ENCODE data around the gene PRX.
A peak's percentile ranks its signal among the peaks of the same experiment; 100 is the strongest.

PRX gene

DNA sequence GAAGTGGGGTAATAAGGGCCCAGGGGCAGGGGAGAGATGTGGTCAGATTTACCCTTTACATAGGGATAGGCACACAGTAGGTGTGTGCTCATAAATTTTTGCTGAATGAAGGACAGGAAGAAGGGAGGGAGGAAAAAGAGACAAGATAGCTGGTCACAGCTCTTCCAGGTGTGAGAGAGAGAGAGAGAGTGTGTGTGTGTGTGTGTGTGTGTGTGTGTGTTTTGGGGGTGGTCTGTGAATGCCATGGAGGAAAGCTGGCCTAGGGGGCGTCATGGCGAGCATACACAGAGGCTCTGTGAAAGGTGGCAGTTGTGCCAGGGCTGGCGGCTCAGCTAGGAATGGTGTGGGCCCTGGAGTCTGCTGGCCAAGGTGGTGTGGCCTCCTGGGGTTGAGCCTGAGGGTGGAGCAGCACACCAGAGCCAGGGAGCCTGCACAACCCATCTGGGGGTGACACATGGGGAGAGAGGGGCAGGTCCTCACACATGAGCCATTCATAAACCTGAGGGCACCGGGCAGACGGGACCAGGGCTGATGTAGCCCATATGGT lies 6.0 kb upstream of the PRX start:
- H3K4me3 ChIP-seq (ENCODE audit: low read depth, low read length): no peak overlapping the region
- peak; percentile 29 for DNase-seq (ENCODE audit: low read depth)
- TF ChIP-seq, protein P1, sequence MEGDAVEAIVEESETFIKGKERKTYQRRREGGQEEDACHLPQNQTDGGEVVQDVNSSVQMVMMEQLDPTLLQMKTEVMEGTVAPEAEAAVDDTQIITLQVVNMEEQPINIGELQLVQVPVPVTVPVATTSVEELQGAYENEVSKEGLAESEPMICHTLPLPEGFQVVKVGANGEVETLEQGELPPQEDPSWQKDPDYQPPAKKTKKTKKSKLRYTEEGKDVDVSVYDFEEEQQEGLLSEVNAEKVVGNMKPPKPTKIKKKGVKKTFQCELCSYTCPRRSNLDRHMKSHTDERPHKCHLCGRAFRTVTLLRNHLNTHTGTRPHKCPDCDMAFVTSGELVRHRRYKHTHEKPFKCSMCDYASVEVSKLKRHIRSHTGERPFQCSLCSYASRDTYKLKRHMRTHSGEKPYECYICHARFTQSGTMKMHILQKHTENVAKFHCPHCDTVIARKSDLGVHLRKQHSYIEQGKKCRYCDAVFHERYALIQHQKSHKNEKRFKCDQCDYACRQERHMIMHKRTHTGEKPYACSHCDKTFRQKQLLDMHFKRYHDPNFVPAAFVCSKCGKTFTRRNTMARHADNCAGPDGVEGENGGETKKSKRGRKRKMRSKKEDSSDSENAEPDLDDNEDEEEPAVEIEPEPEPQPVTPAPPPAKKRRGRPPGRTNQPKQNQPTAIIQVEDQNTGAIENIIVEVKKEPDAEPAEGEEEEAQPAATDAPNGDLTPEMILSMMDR (IDR thresholded peaks at IDR 0.05; ENCODE audit: insufficient read depth, low read depth, low read length, missing control alignments): no peak

- TF ChIP-seq, protein P1 (IDR thresholded peaks at IDR 0.05; ENCODE audit: insufficient read depth, low read depth, low read length, missing control alignments): no peak
- no peak for DNase-seq (ENCODE audit: low read depth)
- no peak overlapping the region for H3K4me3 ChIP-seq (ENCODE audit: low read depth, low read length)
Measured at GRCh38 chr19:40418040-40418439, 4.9 kb upstream of the PRX start.

DNA sequence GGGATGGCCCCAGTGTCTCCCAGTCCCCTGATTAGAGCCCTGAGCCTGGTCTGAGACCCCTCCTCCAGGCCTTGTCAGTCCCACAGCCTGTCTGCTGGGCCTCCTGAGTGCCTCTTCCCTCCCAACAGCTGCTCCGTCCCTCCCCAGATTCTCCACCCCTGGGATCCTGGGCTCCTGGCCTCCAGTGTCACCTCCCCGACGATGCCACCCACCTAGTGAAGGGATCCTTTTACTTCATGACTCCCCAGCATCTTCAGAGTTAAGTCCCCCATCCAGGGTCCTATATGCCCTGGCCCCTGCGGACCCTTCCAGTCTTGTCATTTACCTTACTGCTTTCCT lies 4.4 kb upstream of the PRX start:
- H3K4me3 ChIP-seq (ENCODE audit: low read depth, low read length): no peak overlapping the region
- TF ChIP-seq, protein P1 (IDR thresholded peaks at IDR 0.05; ENCODE audit: insufficient read depth, low read depth, low read length, missing control alignments): no peak
- DNase-seq (ENCODE audit: low read depth): no peak

GRCh38 chr19:40416918-40417642 lies 3.9 kb upstream of the PRX start:
- DNase-seq (ENCODE audit: low read depth): peak; percentile 90
- TF ChIP-seq, protein P1 (IDR thresholded peaks at IDR 0.05; ENCODE audit: insufficient read depth, low read depth, low read length, missing control alignments): no peak
- no peak overlapping the region; the same call in 1 of the 2 replicates for H3K4me3 ChIP-seq (ENCODE audit: low read depth, low read length)

DNA sequence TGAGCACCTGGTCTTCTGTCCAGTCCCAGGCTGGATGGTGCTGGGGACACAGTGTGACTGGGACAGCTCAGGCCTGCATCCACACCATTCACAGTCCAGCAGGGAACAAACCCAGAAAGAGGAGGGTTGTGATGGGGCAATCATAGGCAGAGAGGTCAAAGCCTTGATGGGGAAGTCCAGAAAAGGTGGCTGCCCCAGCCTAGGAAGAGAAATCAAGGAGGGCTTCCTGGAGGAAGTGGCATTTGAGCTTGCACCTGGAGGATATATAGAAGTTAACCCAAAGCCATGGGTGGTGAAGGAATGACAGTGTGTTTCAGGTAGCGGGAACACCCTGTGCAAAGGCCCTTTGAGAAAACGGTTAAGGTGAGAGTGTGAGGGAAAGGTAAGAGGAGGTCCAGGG lies 2.6 kb upstream of the PRX start:
- H3K4me3 ChIP-seq (ENCODE audit: low read depth, low read length): no peak overlapping the region
- DNase-seq (ENCODE audit: low read depth): no peak
- TF ChIP-seq, protein P1 (IDR thresholded peaks at IDR 0.05; ENCODE audit: insufficient read depth, low read depth, low read length, missing control alignments): no peak

- TF ChIP-seq, protein P1 (IDR thresholded peaks at IDR 0.05; ENCODE audit: insufficient read depth, low read depth, low read length, missing control alignments): no peak
- no peak for DNase-seq (ENCODE audit: low read depth)
- H3K4me3 ChIP-seq (ENCODE audit: low read depth, low read length): no peak overlapping the region
Measured at GRCh38 chr19:40414542-40415535, 1.7 kb upstream of the PRX start.
